Type B pancreatic cell (in vitro differentiated cells): ENCODE measurements around the gene GPATCH3. TPM values are rescaled to one million over a fixed set of nuclear protein-coding genes. Genes with fewer than 3 reads are reported as not detected.
A peak's percentile ranks its signal among the peaks of the same experiment; 100 is the strongest.

Source experiments
- DNase-seq: peaks from one replicate; pipeline ENCODE4 v3.0.0; 2021; ENCODE audit warnings: mixed read lengths; ENCODE audit not compliant: unreplicated experiment; ENCODE audit errors: extremely low spot score
- H3K27ac Mint-ChIP-seq: 2 replicates; pipeline ENCODE4 v1.8.0; 2021; ENCODE audit warnings: mild to moderate bottlenecking, mixed read lengths
- H3K27me3 Mint-ChIP-seq: 2 replicates; pipeline ENCODE4 v1.8.0; 2021; ENCODE audit warnings: mixed read lengths
- H3K36me3 Mint-ChIP-seq: 2 replicates; pipeline ENCODE4 v1.8.0; 2021; ENCODE audit warnings: mixed read lengths
- H3K4me1 Mint-ChIP-seq: one replicate; pipeline ENCODE4 v1.8.0; 2021; ENCODE audit warnings: mixed read lengths; ENCODE audit not compliant: unreplicated experiment
- H3K4me3 Mint-ChIP-seq: 2 replicates; pipeline ENCODE4 v1.8.0; 2021; ENCODE audit warnings: mild to moderate bottlenecking, mixed read lengths
- H3K9me3 Mint-ChIP-seq: 2 replicates; pipeline ENCODE4 v1.8.0; 2021; ENCODE audit warnings: mixed read lengths
- CTCF ChIP-seq: fragments of 200-600 bp; sonication (generic); conservative IDR thresholded peaks from 2 replicates; pipeline ENCODE4 v1.5.0; 2021; ENCODE audit warnings: antibody characterized with exemption, mild to moderate bottlenecking
- total RNA-seq: library from RNA; stranded (reverse); gene quantifications from 2 replicates; pipeline ENCODE4 v1.2.1, GENCODE V29; 2021; ENCODE audit warnings: low replicate concordance

Gene GPATCH3
- total RNA-seq, 1 donor from 2014 or later, result 19.2 TPM

DNA sequence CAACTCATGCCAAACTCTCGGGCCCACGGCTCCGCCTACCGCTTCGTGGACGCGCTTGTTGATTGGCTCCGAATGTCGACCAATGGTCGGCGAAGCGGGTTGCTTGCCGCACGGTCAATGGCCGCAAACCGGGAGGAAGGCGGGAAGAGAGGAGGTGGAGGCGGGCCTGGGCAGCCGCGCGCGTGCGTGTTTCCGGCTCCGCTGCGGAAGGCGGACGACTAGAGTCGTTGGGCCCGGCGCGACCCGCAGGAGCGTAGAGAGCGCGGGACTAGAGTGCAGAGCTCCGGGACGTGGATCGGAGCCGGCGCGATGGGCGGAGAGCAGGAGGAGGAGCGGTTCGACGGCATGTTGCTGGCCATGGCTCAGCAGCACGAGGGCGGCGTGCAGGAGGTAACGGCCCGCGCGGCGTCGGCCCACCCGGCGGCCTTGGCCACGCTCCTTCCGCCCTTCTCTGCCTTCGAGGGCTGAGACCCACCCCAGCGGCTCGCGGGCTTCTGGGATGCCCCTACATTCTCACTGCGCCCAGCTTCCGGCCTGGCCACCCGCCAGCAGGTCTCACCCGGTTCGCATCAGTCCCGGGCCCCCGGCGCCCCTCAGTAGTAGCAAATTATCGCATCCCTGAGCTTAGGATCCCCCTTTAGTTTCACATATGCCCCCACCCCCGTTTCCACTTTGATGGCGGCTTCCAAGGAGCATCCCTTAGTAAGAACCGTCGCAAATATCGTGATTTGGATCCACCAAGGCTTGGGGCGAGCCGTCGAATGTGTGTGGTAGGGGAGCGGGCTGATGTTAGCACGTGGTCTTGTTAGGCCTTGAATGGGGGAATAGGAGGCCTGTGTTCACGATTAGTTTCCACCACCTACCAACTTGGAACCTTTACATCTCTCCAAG, 21.5 kb upstream of the GPATCH3 start, which contains the start of gene NUDC:
Gene NUDC (plus strand): TSS at position 204 of the 891 bp plus-strand sequence. CDS start 106 bp downstream, at position 310.
- peak; percentile 97 for DNase-seq
- Mint-ChIP-seq H3K36me3 (peaks cover 15% of the 10 kb centered on the region), H3K9me3 (no peaks in the 10 kb centered on the region), H3K27ac (peak within 1 kb of the TSS; percentile 92), H3K27me3 (no peaks in the 10 kb centered on the region), H3K4me1 (peaks cover 26% of the 10 kb centered on the region), H3K4me3 (peak within 1 kb of the TSS; percentile 93)
- no peak for TF ChIP-seq CTCF

- Mint-ChIP-seq H3K4me1 (peaks cover 26% of the 10 kb centered on the region), H3K36me3 (peaks cover 12% of the 10 kb centered on the region), H3K27ac (peak overlapping the region; percentile 92), H3K27me3 (no peaks in the 10 kb centered on the region), H3K4me3 (peak overlapping the region; percentile 93), H3K9me3 (no peaks in the 10 kb centered on the region)
- TF ChIP-seq CTCF, result no peak
- no peak for DNase-seq
Measured at GRCh38 chr1:26921126-26921539, 20.9 kb upstream of the GPATCH3 start.

DNA sequence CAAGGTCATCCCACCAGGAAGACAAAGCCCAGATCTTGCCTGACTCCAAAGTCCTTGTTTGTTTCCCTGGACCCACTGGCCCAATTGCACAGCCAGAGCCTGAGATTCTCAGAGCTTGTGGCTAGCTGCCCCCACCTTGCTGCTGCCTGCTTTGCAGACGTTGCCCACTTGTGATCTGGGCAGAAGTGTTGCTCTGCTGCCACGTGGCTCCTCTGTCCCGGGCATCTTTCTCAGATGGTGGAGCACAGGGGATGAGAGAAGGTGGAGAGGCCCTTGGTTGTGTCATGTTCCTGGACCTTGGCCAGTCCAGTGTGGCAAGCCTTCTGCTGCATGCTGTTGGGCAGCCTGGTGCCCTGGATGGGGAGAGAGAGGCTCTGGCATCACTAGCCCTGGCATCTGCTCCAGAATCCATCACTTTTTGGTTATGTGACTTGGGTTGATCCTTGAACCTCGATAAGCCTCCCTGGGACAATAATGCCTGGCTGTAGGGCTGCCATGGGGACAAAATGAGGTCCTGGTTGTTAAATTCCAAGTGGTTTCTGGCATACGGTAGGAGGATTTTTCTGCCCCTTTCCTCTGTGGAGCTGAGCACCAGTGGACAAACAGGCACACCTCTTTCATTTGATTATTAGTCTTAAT, 15.1 kb upstream of the GPATCH3 start:
- Mint-ChIP-seq H3K4me3 (no peak overlapping the region), H3K9me3 (no peaks in the 10 kb centered on the region), H3K36me3 (no peaks in the 10 kb centered on the region), H3K4me1 (peaks cover 2% of the 10 kb centered on the region), H3K27me3 (no peaks in the 10 kb centered on the region), H3K27ac (no peak overlapping the region)
- DNase-seq, result no peak
- no peak for TF ChIP-seq CTCF

DNA sequence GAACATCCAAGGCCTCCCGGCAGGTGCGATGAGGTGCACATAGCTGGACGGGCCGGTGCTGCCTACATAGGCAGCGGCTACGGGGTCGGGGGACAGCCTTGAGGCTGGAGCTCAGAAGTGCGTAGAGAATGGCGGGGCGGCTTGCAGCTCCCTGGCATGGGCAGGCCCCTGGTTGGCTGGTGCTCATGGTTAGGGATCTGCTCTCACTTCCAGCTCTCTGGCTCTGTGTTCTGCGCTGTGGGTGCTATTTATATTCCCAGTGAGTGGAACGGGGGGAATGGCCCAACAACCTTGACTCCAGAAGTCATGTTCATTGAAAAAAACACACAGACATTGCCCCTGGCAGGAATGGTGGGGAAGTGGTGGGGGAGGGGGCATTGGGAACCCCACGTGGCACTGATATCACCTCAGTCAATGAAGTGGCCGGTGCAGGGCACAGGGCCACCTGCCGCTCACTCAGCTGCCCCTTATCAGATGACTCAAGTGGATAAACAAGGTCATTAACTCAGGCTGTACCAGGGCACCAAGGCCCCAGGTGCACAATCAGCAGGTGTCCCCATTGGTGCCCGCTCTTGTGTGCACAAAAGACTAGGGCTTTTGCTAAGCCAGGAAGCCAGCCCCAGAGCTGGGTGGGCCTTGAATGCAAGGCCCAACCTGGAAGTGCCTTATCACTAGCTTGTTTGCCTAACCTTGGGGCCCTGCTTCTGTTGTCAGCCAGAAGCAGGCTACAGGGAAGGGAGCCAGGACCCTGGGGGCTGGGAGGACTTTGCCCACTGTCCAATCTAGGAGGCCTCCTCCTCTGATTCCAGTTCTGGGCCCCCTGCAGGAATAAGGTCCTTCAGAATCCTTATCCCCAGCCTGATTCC, 13.7 kb upstream of the GPATCH3 start, which contains the start of gene NR0B2:
Gene NR0B2 (minus strand): TSS at position 222 of the 866 bp plus-strand sequence. CDS start 35 bp downstream, at position 187.
- no peak for TF ChIP-seq CTCF
- Mint-ChIP-seq H3K36me3 (no peaks in the 10 kb centered on the region), H3K4me3 (peak within 1 kb of the TSS; percentile 77), H3K27ac (peak within 1 kb of the TSS; percentile 86), H3K9me3 (no peaks in the 10 kb centered on the region), H3K27me3 (peaks cover 7% of the 10 kb centered on the region), H3K4me1 (no peaks in the 10 kb centered on the region)
- no peak for DNase-seq

GRCh38 chr1:26913389-26913753, 13.1 kb upstream of the GPATCH3 start:
- H3K27me3 Mint-ChIP-seq, result peaks cover 7% of the 10 kb centered on the region
- peak overlapping the region; percentile 86 for H3K27ac Mint-ChIP-seq
- H3K4me3 Mint-ChIP-seq, result peak overlapping the region; percentile 77
- no peak for TF ChIP-seq CTCF
- no peaks in the 10 kb centered on the region for H3K9me3 Mint-ChIP-seq
- no peaks in the 10 kb centered on the region for H3K36me3 Mint-ChIP-seq
- DNase-seq, result no peak
- H3K4me1 Mint-ChIP-seq, result no peaks in the 10 kb centered on the region
